GM12875 (cell line): ENCODE measurements around the gene RPS15.

ENCODE experiments used
- H3K4me3 ChIP-seq: one replicate; pipeline ENCODE4 v1.5.1; 2011; ENCODE audit warnings: low read depth, low read length, control low read depth
- TF ChIP-seq, protein P1 (sequence below): IDR thresholded peaks from 2 replicates; pipeline ENCODE4 v1.5.1; 2011; ENCODE audit warnings: low read depth, mild to moderate bottlenecking, control low read depth, inconsistent platforms, low read length, moderate library complexity, borderline replicate concordance; ENCODE audit not compliant: insufficient read depth

The RPS15 gene

DNA sequence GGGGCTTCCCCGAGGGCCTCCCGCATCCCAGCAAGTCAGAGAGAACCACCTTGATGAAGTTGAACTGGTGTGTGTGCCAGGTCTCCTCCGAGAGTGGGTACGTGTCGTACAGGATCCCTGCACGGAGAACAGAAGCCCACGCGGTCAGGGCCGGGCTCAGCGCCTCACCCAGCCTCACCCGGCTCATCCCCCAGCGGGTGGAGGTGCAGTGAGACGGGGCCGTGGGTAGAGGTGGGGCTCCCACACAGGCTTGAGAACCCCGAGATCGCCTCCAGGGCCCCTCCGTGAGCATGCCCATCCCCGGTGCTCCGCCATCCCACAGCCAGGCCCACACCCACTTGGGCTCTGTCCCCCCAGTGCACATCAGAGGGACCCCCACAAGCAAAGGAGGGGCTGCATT is 39.1 kb upstream of the RPS15 start:
- no peak overlapping the region for H3K4me3 ChIP-seq
- TF ChIP-seq, protein P1, sequence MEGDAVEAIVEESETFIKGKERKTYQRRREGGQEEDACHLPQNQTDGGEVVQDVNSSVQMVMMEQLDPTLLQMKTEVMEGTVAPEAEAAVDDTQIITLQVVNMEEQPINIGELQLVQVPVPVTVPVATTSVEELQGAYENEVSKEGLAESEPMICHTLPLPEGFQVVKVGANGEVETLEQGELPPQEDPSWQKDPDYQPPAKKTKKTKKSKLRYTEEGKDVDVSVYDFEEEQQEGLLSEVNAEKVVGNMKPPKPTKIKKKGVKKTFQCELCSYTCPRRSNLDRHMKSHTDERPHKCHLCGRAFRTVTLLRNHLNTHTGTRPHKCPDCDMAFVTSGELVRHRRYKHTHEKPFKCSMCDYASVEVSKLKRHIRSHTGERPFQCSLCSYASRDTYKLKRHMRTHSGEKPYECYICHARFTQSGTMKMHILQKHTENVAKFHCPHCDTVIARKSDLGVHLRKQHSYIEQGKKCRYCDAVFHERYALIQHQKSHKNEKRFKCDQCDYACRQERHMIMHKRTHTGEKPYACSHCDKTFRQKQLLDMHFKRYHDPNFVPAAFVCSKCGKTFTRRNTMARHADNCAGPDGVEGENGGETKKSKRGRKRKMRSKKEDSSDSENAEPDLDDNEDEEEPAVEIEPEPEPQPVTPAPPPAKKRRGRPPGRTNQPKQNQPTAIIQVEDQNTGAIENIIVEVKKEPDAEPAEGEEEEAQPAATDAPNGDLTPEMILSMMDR: no peak

GRCh38 chr19:1399745-1400144 is 38.5 kb upstream of the RPS15 start:
- TF ChIP-seq, protein P1: no peak
- no peak overlapping the region for H3K4me3 ChIP-seq

DNA sequence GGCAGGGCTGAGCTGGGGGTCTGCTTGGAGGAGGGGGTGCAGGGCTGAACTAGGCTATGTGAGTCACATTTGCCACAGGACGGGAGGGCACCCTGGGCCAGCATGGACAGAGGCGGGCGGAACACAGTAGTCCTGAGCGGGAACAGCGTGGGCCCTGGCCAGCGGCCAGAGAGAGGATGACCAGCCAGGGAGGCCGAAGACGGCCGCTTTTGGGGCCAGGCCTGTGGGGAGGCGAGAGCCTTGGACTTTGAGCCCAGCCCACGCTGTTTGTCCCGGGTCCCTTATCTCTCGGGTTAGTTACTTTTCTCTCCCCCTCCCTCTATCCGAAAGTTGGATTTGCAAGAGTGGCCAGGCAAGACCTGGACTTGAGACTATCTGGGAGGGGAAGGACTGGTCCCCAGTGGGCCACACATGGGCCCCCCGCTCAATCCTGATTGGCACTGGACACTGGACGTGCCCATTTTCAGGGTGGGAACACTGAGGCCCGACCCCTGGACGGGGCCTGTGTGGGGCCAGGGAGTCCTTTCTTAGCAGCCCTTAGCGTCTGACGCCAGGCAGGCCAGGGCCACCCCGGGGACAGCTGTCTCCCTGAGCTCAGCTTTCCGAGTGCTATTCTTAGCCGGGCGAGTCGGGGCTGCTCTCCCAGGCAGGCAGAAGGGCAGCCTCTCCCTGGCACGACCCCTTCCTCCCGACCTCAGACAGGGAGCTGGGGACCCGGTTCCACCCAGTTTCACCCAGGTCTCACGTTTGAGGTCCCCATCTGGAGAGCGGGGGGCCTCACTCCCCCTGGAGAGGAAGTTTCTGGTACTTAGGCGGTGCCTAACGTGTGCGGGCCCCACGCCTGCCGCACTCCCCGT is 37.7 kb upstream of the RPS15 start:
- TF ChIP-seq, protein P1: no peak
- H3K4me3 ChIP-seq: peak overlapping the region; percentile 41

GRCh38 chr19:1401138-1401888 is 36.9 kb upstream of the RPS15 start, which contains the start of gene GAMT:
Gene GAMT (minus strand): TSS chr19:1401542. CDS start chr19:1401476, 66 bp downstream.
- peak within 1 kb of the TSS; percentile 41 for H3K4me3 ChIP-seq
- TF ChIP-seq, protein P1: peak; percentile 70

- no peak overlapping the region for H3K4me3 ChIP-seq
- TF ChIP-seq, protein P1: no peak
These were observed 36.3 kb upstream of the RPS15 start for GRCh38 chr19:1401889-1402217.

- TF ChIP-seq, protein P1: no peak
- H3K4me3 ChIP-seq: no peak overlapping the region
These were observed 35.7 kb upstream of the RPS15 start for GRCh38 chr19:1402411-1403070.
